Nephron (organoid): ENCODE results near the gene ILK.

Experiments
- H3K27ac Mint-ChIP-seq, 3 experiments: 2 replicates each; pipeline ENCODE4 v1.8.0; 2020; ENCODE audit warnings: mixed read lengths in 3 of 3, mild to moderate bottlenecking in 2 of 3, moderate library complexity in 1 of 3
- H3K27me3 Mint-ChIP-seq: 2 replicates; pipeline ENCODE4 v1.8.0; 2021; ENCODE audit warnings: low read depth, mild to moderate bottlenecking, moderate library complexity, mixed read lengths
- H3K36me3 Mint-ChIP-seq: 2 replicates; pipeline ENCODE4 v1.8.0; 2020; ENCODE audit warnings: low read depth, mixed read lengths
- H3K4me1 Mint-ChIP-seq: 2 replicates; pipeline ENCODE4 v1.8.0; 2020; ENCODE audit warnings: mixed read lengths
- H3K4me3 Mint-ChIP-seq, 3 experiments: 2 replicates each; pipeline ENCODE4 v1.8.0; 2020; ENCODE audit warnings: mild to moderate bottlenecking in 3 of 3, mixed read lengths in 3 of 3, moderate library complexity in 2 of 3
- H3K9me3 Mint-ChIP-seq: 2 replicates; pipeline ENCODE4 v1.8.0; 2020; ENCODE audit warnings: mixed read lengths
- CTCF ChIP-seq, 3 experiments: fragments of 200-600 bp; sonication (generic); IDR thresholded peaks; one replicate each; pipeline ENCODE4 v1.5.0; 2021; ENCODE audit warnings: antibody characterized with exemption in 3 of 3; ENCODE audit not compliant: unreplicated experiment in 3 of 3

The ILK gene

GRCh38 chr11:6588018-6588417, 15.6 kb upstream of the ILK start:
- no peaks in the 10 kb centered on the region for H3K27me3 Mint-ChIP-seq
- H3K9me3 Mint-ChIP-seq, result peaks cover 20% of the 10 kb centered on the region
- TF ChIP-seq CTCF (IDR thresholded peaks at IDR 0.05; ENCODE audit: unreplicated experiment in 3 of 3), result no peak
- no peak overlapping the region for H3K4me3 Mint-ChIP-seq
- H3K36me3 Mint-ChIP-seq, result peaks cover 35% of the 10 kb centered on the region
- H3K4me1 Mint-ChIP-seq, result no peaks in the 10 kb centered on the region
- no peak overlapping the region for H3K27ac Mint-ChIP-seq

- no peaks in the 10 kb centered on the region for H3K9me3 Mint-ChIP-seq
- no peak overlapping the region for H3K4me3 Mint-ChIP-seq
- H3K36me3 Mint-ChIP-seq, result peaks cover 44% of the 10 kb centered on the region
- no peaks in the 10 kb centered on the region for H3K4me1 Mint-ChIP-seq
- H3K27ac Mint-ChIP-seq, result no peak overlapping the region
- TF ChIP-seq CTCF (IDR thresholded peaks at IDR 0.05; ENCODE audit: unreplicated experiment in 3 of 3), result no peak
- no peaks in the 10 kb centered on the region for H3K27me3 Mint-ChIP-seq
Measured at GRCh38 chr11:6594142-6594768, 9.3 kb upstream of the ILK start.

- H3K27ac Mint-ChIP-seq, result no peak overlapping the region
- no peaks in the 10 kb centered on the region for H3K27me3 Mint-ChIP-seq
- no peak for TF ChIP-seq CTCF (IDR thresholded peaks at IDR 0.05; ENCODE audit: unreplicated experiment in 3 of 3)
- H3K4me1 Mint-ChIP-seq, result no peaks in the 10 kb centered on the region
- H3K4me3 Mint-ChIP-seq, result no peak overlapping the region
- no peaks in the 10 kb centered on the region for H3K9me3 Mint-ChIP-seq
- peaks cover 50% of the 10 kb centered on the region for H3K36me3 Mint-ChIP-seq
Measured at GRCh38 chr11:6596239-6596877, 7.2 kb upstream of the ILK start.

GRCh38 chr11:6598555-6598954, 5.0 kb upstream of the ILK start:
- H3K4me3 Mint-ChIP-seq, result peak overlapping the region in 1 of 3 experiments; percentile 48
- H3K27me3 Mint-ChIP-seq, result no peaks in the 10 kb centered on the region
- H3K36me3 Mint-ChIP-seq, result peaks cover 47% of the 10 kb centered on the region
- no peaks in the 10 kb centered on the region for H3K9me3 Mint-ChIP-seq
- no peak overlapping the region for H3K27ac Mint-ChIP-seq
- no peaks in the 10 kb centered on the region for H3K4me1 Mint-ChIP-seq
- no peak for TF ChIP-seq CTCF (IDR thresholded peaks at IDR 0.05; ENCODE audit: unreplicated experiment in 3 of 3)

GRCh38 chr11:6599449-6599848, 4.1 kb upstream of the ILK start:
- TF ChIP-seq CTCF (IDR thresholded peaks at IDR 0.05; ENCODE audit: unreplicated experiment in 3 of 3), result no peak
- Mint-ChIP-seq H3K27ac (no peak overlapping the region), H3K27me3 (no peaks in the 10 kb centered on the region), H3K4me1 (no peaks in the 10 kb centered on the region), H3K9me3 (no peaks in the 10 kb centered on the region), H3K4me3 (peak overlapping the region in 2 of 3 experiments; percentile 46 to 48), H3K36me3 (peaks cover 40% of the 10 kb centered on the region)

GRCh38 chr11:6599881-6600390, 3.6 kb upstream of the ILK start:
- no peaks in the 10 kb centered on the region for H3K27me3 Mint-ChIP-seq

More at GRCh38 chr11:6599881-6600390, 3.6 kb upstream of the ILK start:
- no peaks in the 10 kb centered on the region for H3K4me1 Mint-ChIP-seq
- H3K36me3 Mint-ChIP-seq, result peaks cover 39% of the 10 kb centered on the region
- H3K27ac Mint-ChIP-seq, result no peak overlapping the region
- TF ChIP-seq CTCF (IDR thresholded peaks at IDR 0.05; ENCODE audit: unreplicated experiment in 3 of 3), result no peak
- H3K4me3 Mint-ChIP-seq, result peak overlapping the region in 2 of 3 experiments; percentile 46 to 48
- no peaks in the 10 kb centered on the region for H3K9me3 Mint-ChIP-seq
